H9 (cell line): Measurements from ENCODE around the gene DSTN. TPM values are rescaled to one million over a fixed set of nuclear protein-coding genes. Genes with fewer than 3 reads are reported as not detected.

Experiments used
- DNase-seq: peaks from one replicate; pipeline ENCODE4 v3.0.0-alpha.2; 2017
- H2AFZ ChIP-seq: one replicate; pipeline ENCODE4 v1.6.1; 2013; ENCODE audit warnings: mild to moderate bottlenecking, low read length, control low read depth, moderate library complexity
- H2AK5ac ChIP-seq: 2 replicates; pipeline ENCODE4 v1.6.1; 2013; ENCODE audit warnings: low read length, control low read depth, mixed read lengths; ENCODE audit not compliant: insufficient read length
- H2BK120ac ChIP-seq: one replicate; pipeline ENCODE4 v1.6.1; 2013; ENCODE audit warnings: low read depth, mild to moderate bottlenecking, low read length, control low read depth, inconsistent platforms; ENCODE audit not compliant: poor library complexity, severe bottlenecking
- H2BK12ac ChIP-seq: 2 replicates; pipeline ENCODE4 v1.6.1; 2013; ENCODE audit warnings: low read length, control low read depth, mixed read lengths, low read depth; ENCODE audit not compliant: insufficient read length
- H2BK15ac ChIP-seq: 2 replicates; pipeline ENCODE4 v1.6.1; 2013; ENCODE audit warnings: low read depth, low read length, control low read depth
- H2BK20ac ChIP-seq: one replicate; pipeline ENCODE4 v1.6.1; 2013; ENCODE audit warnings: low read depth, mild to moderate bottlenecking, low read length, control low read depth, inconsistent platforms; ENCODE audit not compliant: poor library complexity, severe bottlenecking
- H2BK5ac ChIP-seq: 2 replicates; pipeline ENCODE4 v1.6.1; 2013; ENCODE audit warnings: low read length, control low read depth, mixed read lengths; ENCODE audit not compliant: insufficient read length
- H3K14ac ChIP-seq: 2 replicates; pipeline ENCODE4 v1.6.1; 2013; ENCODE audit warnings: low read length, control low read depth; ENCODE audit not compliant: insufficient read depth
- H3K18ac ChIP-seq: 2 replicates; pipeline ENCODE4 v1.6.1; 2013; ENCODE audit warnings: low read depth, mild to moderate bottlenecking, mixed read lengths, low read length, control low read depth; ENCODE audit not compliant: insufficient read length
- H3K23ac ChIP-seq: 2 replicates; pipeline ENCODE4 v1.6.1; 2013; ENCODE audit warnings: low read length, control low read depth, mixed read lengths, low read depth; ENCODE audit not compliant: insufficient read length
- H3K23me2 ChIP-seq: 2 replicates; pipeline ENCODE4 v1.6.1; 2013; ENCODE audit warnings: low read depth, mild to moderate bottlenecking, mixed read lengths, low read length, control low read depth; ENCODE audit not compliant: insufficient read length, poor library complexity, severe bottlenecking
- H3K27ac ChIP-seq: 2 replicates; pipeline ENCODE4 v1.5.1; 2013; ENCODE audit warnings: low read length, control low read depth, mixed read lengths, low read depth; ENCODE audit not compliant: insufficient read length
- H3K27me3 ChIP-seq: 2 replicates; pipeline ENCODE4 v1.6.1; 2013; ENCODE audit warnings: low read length, control low read depth, inconsistent platforms; ENCODE audit not compliant: insufficient read depth
- H3K4ac ChIP-seq: 2 replicates; pipeline ENCODE4 v1.6.1; 2013; ENCODE audit warnings: low read depth, mild to moderate bottlenecking, control low read depth, inconsistent platforms, low read length, moderate library complexity
- H3K4me1 ChIP-seq: 2 replicates; pipeline ENCODE4 v1.6.1; 2013; ENCODE audit warnings: low read length, control low read depth, inconsistent platforms; ENCODE audit not compliant: insufficient read depth
- H3K4me2 ChIP-seq: 2 replicates; pipeline ENCODE4 v1.6.1; 2013; ENCODE audit warnings: low read length, control low read depth, mixed read lengths; ENCODE audit not compliant: insufficient read length, insufficient read depth
- H3K56ac ChIP-seq: 2 replicates; pipeline ENCODE4 v1.6.1; 2013; ENCODE audit warnings: low read depth, mild to moderate bottlenecking, mixed read lengths, low read length, control low read depth; ENCODE audit not compliant: insufficient read length
- H3K79me1 ChIP-seq: 2 replicates; pipeline ENCODE4 v1.6.1; 2013; ENCODE audit warnings: low read depth, mild to moderate bottlenecking, moderate library complexity, low read length, control low read depth, inconsistent platforms; ENCODE audit not compliant: insufficient read depth, poor library complexity, severe bottlenecking
- H3K79me2 ChIP-seq: 2 replicates; pipeline ENCODE4 v1.6.1; 2013; ENCODE audit warnings: low read length, control low read depth, inconsistent platforms; ENCODE audit not compliant: insufficient read depth
- H3K9ac ChIP-seq: 2 replicates; pipeline ENCODE4 v1.6.1; 2013; ENCODE audit warnings: low read length, control low read depth, mixed read lengths; ENCODE audit not compliant: insufficient read length; ENCODE audit errors: extremely low read depth
- H3K9me3 ChIP-seq: one replicate; pipeline ENCODE4 v1.6.1; 2013; ENCODE audit warnings: low read depth, low read length, inconsistent platforms; ENCODE audit not compliant: control insufficient read depth
- H3T11ph ChIP-seq: one replicate; pipeline ENCODE4 v1.6.1; 2013; ENCODE audit warnings: mild to moderate bottlenecking, low read length, control low read depth, inconsistent platforms
- H4K20me1 ChIP-seq: one replicate; pipeline ENCODE4 v1.6.1; 2013; ENCODE audit not compliant: control insufficient read depth, insufficient read length, insufficient read depth
- H4K5ac ChIP-seq: 2 replicates; pipeline ENCODE4 v1.6.1; 2013; ENCODE audit warnings: low read depth, mild to moderate bottlenecking, mixed read lengths, low read length, control low read depth; ENCODE audit not compliant: insufficient read length
- H4K8ac ChIP-seq: replicated peaks from 2 replicates; pipeline ENCODE4 v1.6.1; 2013; ENCODE audit warnings: low read length, control low read depth, mixed read lengths, low read depth; ENCODE audit not compliant: insufficient read length
- H4K91ac ChIP-seq: 2 replicates; pipeline ENCODE4 v1.6.1; 2013; ENCODE audit warnings: low read depth, mild to moderate bottlenecking, moderate library complexity, mixed read lengths, low read length, control low read depth; ENCODE audit not compliant: insufficient read length
- H3K27ac Mint-ChIP-seq, 3 experiments: 2 replicates in 2 of 3; 3 replicates in 1 of 3; pipeline ENCODE4 v1.8.0; 2020 to 2021; ENCODE audit warnings: mixed read lengths in 3 of 3, mild to moderate bottlenecking in 1 of 3, moderate library complexity in 1 of 3
- H3K27me3 Mint-ChIP-seq: 2 replicates; pipeline ENCODE4 v1.8.0; 2021; ENCODE audit warnings: low read depth, mild to moderate bottlenecking, moderate library complexity, mixed read lengths
- H3K36me3 Mint-ChIP-seq, 3 experiments: 2 replicates in 2 of 3; 3 replicates in 1 of 3; pipeline ENCODE4 v1.8.0; 2020 to 2021; ENCODE audit warnings: low read depth in 3 of 3, mixed read lengths in 3 of 3; ENCODE audit not compliant: insufficient read depth in 1 of 3
- H3K4me1 Mint-ChIP-seq, 2 experiments: 2 replicates each; pipeline ENCODE4 v1.8.0; 2020; ENCODE audit warnings: mixed read lengths in 2 of 2
- H3K4me3 Mint-ChIP-seq, 2 experiments: 2 replicates in 1 of 2; 3 replicates in 1 of 2; pipeline ENCODE4 v1.8.0; 2020 to 2021; ENCODE audit warnings: mild to moderate bottlenecking in 2 of 2, mixed read lengths in 2 of 2, moderate library complexity in 1 of 2
- H3K9me3 Mint-ChIP-seq, 2 experiments: 2 replicates in 1 of 2; 3 replicates in 1 of 2; pipeline ENCODE4 v1.8.0; 2020; ENCODE audit warnings: mild to moderate bottlenecking in 2 of 2, mixed read lengths in 2 of 2, moderate library complexity in 1 of 2
- CTCF ChIP-seq: fragments of 200-600 bp; sonication (generic); conservative IDR thresholded peaks from 3 replicates; pipeline ENCODE4 v1.8.0; 2021; ENCODE audit warnings: antibody characterized with exemption, mild to moderate bottlenecking
- WGBS: extraction: QIAGEN DNeasy Blood & Tissue Kit; methylation state at CpG from one replicate; pipeline ENCODE4 v1.1.7; 2013; ENCODE audit warnings: missing lambda C conversion rate, low lambda C conversion rate, mixed read lengths; ENCODE audit not compliant: insufficient read length; ENCODE audit errors: extremely low coverage; 5-methylcytosine and 5-hydroxymethylcytosine counted together
- total RNA-seq: library from RNA; stranded (reverse); gene quantifications from 2 replicates; pipeline ENCODE4 v1.2.1, GENCODE V29; 2021

DSTN gene
- total RNA-seq, 1 experiment from 2014 or later, result 145 TPM

DNA sequence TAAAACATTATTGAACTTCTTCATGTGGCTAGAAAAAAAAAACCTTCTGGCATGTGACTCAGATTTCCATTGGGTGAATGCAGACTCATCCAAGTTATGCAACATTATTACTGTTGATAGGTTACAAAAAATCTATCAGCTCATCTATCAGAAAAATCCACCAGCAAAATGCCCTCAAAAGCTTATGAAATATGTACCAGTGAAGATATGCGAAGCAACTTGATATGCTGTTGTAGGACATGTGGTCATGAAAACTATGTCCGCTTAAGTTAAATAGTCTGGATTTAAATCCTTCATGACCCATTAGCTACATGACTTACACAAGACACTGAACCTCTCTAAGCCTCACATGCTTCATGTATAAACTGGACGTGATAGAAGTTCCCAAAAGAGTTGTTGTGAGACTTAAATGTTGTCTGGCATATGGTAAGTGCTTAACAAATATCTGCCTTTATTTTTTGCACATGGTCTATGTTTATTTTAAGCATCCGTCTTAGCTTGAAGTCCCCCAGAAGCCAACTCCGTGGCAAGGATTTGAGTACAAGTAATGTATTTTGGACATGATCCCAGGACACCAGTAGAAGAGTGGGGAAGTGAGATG lies 26.2 kb upstream of the DSTN start:
- no peaks in the 10 kb centered on the region for H3K23me2 ChIP-seq
- no peak for TF ChIP-seq CTCF
- Mint-ChIP-seq H3K9me3 (no peaks in the 10 kb centered on the region), H3K27me3 (no peaks in the 10 kb centered on the region), H3K4me1 (peaks cover 3 to 7% of the 10 kb centered on the region in 2 experiments; a peak in 3 of 4 replicates), H3K36me3 (peaks cover 0 to 1% (median 0%) of the 10 kb centered on the region in 3 experiments; a peak in 1 of 7 replicates), H3K4me3 (no peak overlapping the region), H3K27ac (no peak overlapping the region)
- H3K27ac ChIP-seq, result no peak overlapping the region
- no peak overlapping the region for H4K5ac ChIP-seq
- H3K23ac ChIP-seq, result no peak overlapping the region
- no CpG with 5 or more reads among the region's 5 CpGs for WGBS
- no peaks in the 10 kb centered on the region for H3K79me2 ChIP-seq
- no peaks in the 10 kb centered on the region for H4K20me1 ChIP-seq
- no peak overlapping the region for H2AFZ ChIP-seq
- no peak overlapping the region for H3K4ac ChIP-seq
- no peak overlapping the region for H3T11ph ChIP-seq
- H3K79me1 ChIP-seq, result no peaks in the 10 kb centered on the region
- H2BK12ac ChIP-seq, result no peak overlapping the region
- H2AK5ac ChIP-seq, result no peak overlapping the region
- no peak overlapping the region for H2BK120ac ChIP-seq
- H2BK5ac ChIP-seq, result no peak overlapping the region
- no peak overlapping the region for H3K56ac ChIP-seq
- no peaks in the 10 kb centered on the region for H3K9me3 ChIP-seq
- H4K8ac ChIP-seq, result no peak overlapping the region
- no peak overlapping the region for H2BK15ac ChIP-seq
- H3K18ac ChIP-seq, result no peak overlapping the region
- no peak overlapping the region for H4K91ac ChIP-seq
- H3K4me1 ChIP-seq, result no peaks in the 10 kb centered on the region
- no peak overlapping the region for H3K9ac ChIP-seq
- no peak overlapping the region for H2BK20ac ChIP-seq
- no peak overlapping the region for H3K14ac ChIP-seq
- no peaks in the 10 kb centered on the region for H3K27me3 ChIP-seq
- H3K4me2 ChIP-seq, result no peak overlapping the region
- no peak for DNase-seq
